Measurements from ENCODE around the gene LIX1L. TPM values are rescaled to one million over a fixed set of nuclear protein-coding genes. Genes with fewer than 3 reads are reported as not detected.

Gene LIX1L
- total and polyA plus RNA-seq, 2 of the 4 experiments (the other 2 are of a cell fraction): 14.7 to 28.8 TPM

DNA sequence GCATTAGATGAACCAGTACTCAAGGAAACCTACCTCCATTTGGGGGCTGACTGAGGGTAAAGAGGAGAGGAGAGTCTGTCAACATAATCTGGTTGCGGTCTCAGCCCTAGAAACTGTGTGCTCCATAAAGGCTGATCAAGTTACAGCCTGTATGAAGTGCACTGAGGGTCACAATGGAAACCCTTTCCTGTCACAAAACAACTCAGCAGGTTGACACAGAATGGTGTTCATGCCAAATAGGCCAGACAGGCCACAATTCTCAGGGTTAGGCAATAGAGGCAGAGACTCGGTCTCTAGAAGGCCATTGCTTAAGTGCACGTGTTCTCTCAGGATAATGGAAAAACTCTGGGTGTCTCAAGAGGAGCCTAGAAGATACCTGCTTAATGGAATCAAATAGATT, 68.1 kb downstream of the LIX1L start:
- Histone ChIP-seq H4K5ac (ENCODE audit: low read depth, low read length) (no peak overlapping the region), H3K14ac (replicated peaks; ENCODE audit: low read depth, low read length) (no peak overlapping the region), H2BK20ac (ENCODE audit: low read depth, low read length) (no peak overlapping the region), H3K27me3 (ENCODE audit: control insufficient read depth, insufficient read depth, low read length) (no peaks in the 10 kb centered on the region; the same call in 1 of the 2 replicates), H2BK120ac (ENCODE audit: low read depth, low read length) (no peak overlapping the region), H3K36me3 (ENCODE audit: control insufficient read depth, insufficient read depth, low read length) (no peaks in the 10 kb centered on the region), H4K91ac (ENCODE audit: insufficient read depth, low read depth, low read length) (no peak overlapping the region), H2AK9ac (replicated peaks; ENCODE audit: low read depth, low read length, poor library complexity) (no peak overlapping the region), H3K4ac (ENCODE audit: low read depth, low read length) (no peak overlapping the region), H3K27ac (ENCODE audit: insufficient read depth, low read length) (no peak overlapping the region), H3K79me1 (ENCODE audit: low read depth in 1 of 2, low read length in 2 of 2) (peaks cover 0 to 4% of the 10 kb centered on the region in 2 experiments; a peak in 1 of 4 replicates), H2AFZ (replicated peaks; ENCODE audit: low read length, poor library complexity) (no peak overlapping the region), H3K56ac (ENCODE audit: extremely low read depth, insufficient read depth, low read length) (no peak overlapping the region), H2AK5ac (ENCODE audit: low read depth, low read length) (no peak overlapping the region), H3K9me3 (ENCODE audit: control insufficient read depth, insufficient read depth, low read length) (no peaks in the 10 kb centered on the region), H3K4me2 (ENCODE audit: low read depth, low read length) (no peak overlapping the region), H4K8ac (ENCODE audit: low read depth in 2 of 2, low read length in 2 of 2) (no peak overlapping the region), H3K4me1 (ENCODE audit: control insufficient read depth, insufficient read depth, low read length) (peaks cover 15% of the 10 kb centered on the region), H2BK5ac (ENCODE audit: low read depth, low read length, poor library complexity, severe bottlenecking) (no peak overlapping the region), H2BK15ac (ENCODE audit: low read depth, low read length) (no peak overlapping the region), H3K4me3 (ENCODE audit: insufficient read depth, low read depth, low read length) (no peak overlapping the region), H3K9me1 (ENCODE audit: insufficient read depth, low read length) (peaks cover 18% of the 10 kb centered on the region), H3K9ac (ENCODE audit: low read depth, low read length) (no peak overlapping the region), H3K18ac (ENCODE audit: low read depth, low read length) (no peak overlapping the region), H4K20me1 (ENCODE audit: insufficient read depth, low read length) (no peaks in the 10 kb centered on the region), H3K23ac (ENCODE audit: low read depth, low read length) (no peak overlapping the region)
- in situ Hi-C loops (cut with MboI; ENCODE audit: low sequenced_read_pairs): no loop called here
- ChIA-PET POLR2A (ENCODE audit: unreplicated experiment) (no interaction called here), CTCF (no interaction called here)
- intact Hi-C loops (cut with micrococcal nuclease): loop anchor here (10.0 kb wide), 1 partner anchor 65 kb away; the partner anchor contains the start of gene LIX1L
- DNase-seq (no peak), ATAC-seq (ENCODE audit: low read depth) (no peak)
- TF ChIP-seq CEBPB (IDR thresholded peaks at IDR 0.05; ENCODE audit: low read depth, low read length) (no peak), BHLHE40 (IDR thresholded peaks at IDR 0.05; ENCODE audit: low read depth, low read length) (no peak), RFX5 (IDR thresholded peaks at IDR 0.05; ENCODE audit: low read depth, low read length) (no peak), RCOR1 (IDR thresholded peaks at IDR 0.05; ENCODE audit: insufficient replicate concordance, low read length) (no peak), FOS (IDR thresholded peaks at IDR 0.05; ENCODE audit: low read depth, low read length) (no peak), MAZ (IDR thresholded peaks at IDR 0.05; ENCODE audit: borderline replicate concordance, low read depth, low read length) (no peak), SMC3 (IDR thresholded peaks at IDR 0.05; ENCODE audit: low read depth, low read length) (no peak), USF2 (IDR thresholded peaks at IDR 0.05; ENCODE audit: low read depth, low read length) (no peak), MAFK (IDR thresholded peaks at IDR 0.05; ENCODE audit: low read depth, low read length) (no peak), RAD21 (IDR thresholded peaks at IDR 0.05; ENCODE audit: low read length) (no peak)
- TF ChIP-seq, protein P1, sequence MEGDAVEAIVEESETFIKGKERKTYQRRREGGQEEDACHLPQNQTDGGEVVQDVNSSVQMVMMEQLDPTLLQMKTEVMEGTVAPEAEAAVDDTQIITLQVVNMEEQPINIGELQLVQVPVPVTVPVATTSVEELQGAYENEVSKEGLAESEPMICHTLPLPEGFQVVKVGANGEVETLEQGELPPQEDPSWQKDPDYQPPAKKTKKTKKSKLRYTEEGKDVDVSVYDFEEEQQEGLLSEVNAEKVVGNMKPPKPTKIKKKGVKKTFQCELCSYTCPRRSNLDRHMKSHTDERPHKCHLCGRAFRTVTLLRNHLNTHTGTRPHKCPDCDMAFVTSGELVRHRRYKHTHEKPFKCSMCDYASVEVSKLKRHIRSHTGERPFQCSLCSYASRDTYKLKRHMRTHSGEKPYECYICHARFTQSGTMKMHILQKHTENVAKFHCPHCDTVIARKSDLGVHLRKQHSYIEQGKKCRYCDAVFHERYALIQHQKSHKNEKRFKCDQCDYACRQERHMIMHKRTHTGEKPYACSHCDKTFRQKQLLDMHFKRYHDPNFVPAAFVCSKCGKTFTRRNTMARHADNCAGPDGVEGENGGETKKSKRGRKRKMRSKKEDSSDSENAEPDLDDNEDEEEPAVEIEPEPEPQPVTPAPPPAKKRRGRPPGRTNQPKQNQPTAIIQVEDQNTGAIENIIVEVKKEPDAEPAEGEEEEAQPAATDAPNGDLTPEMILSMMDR (conservative IDR thresholded peaks at IDR 0.05; ENCODE audit: low read depth, low read length): no peak
- no TSS peak for BruUV-seq (replicated peaks)
- dilution Hi-C loops (cut with HindIII; ENCODE audit: low sequenced_read_pairs, unreplicated experiment): no loop called here
- WGBS, 2 experiments (ENCODE audit: extremely low coverage in 2 of 2, insufficient read length in 1 of 2): no CpG with 5 or more reads among the region's 3 CpGs

Measured in IMR-90 (cell line).